HepG2 (cell line): ENCODE data around the gene ACVR1B. TPM values are rescaled to one million over a fixed set of nuclear protein-coding genes. Genes with fewer than 3 reads are reported as not detected.

Experiments used
- ATAC-seq: fragments of 200-7000 bp; cut with Tn5 transposase; 3 replicates; pipeline ENCODE4 v1.9.1; 2020; ENCODE audit warnings: mild to moderate bottlenecking, moderate library complexity
- BruUV-seq: library from RNA; stranded (reverse); fragments of 400-500 nt; replicated peaks from 2 replicates; lab custom pipeline; 2021; lab: Mats Ljungman, UMichigan
- CTCF ChIA-PET: fragments of 300-600 bp; formaldehyde crosslinking; extraction: SDS; loops from one replicate; lab custom pipeline; 2021; ENCODE audit warnings: low total read pairs, inconsistent platforms, low intra/inter-chr PET ratio; lab: Yijun Ruan, JAX
- POLR2A ChIA-PET: fragments of 350-600 bp; sonication (Branson Sonifier 250); formaldehyde crosslinking; loops from one replicate; lab custom pipeline; 2020; ENCODE audit warnings: antibody characterized with exemption, inconsistent platforms; lab: Yijun Ruan, JAX
- DNase-seq: peaks from one replicate; pipeline ENCODE4 v3.0.0-alpha.2; 2015; ENCODE audit warnings: low spot score
- FAIRE-seq: peaks from 3 replicates; lab custom pipeline; 2011; peaks lifted over from hg19 to GRCh38; lab: Jason Lieb, UNC
- H2AFZ ChIP-seq: one replicate; pipeline ENCODE4 v1.6.1; 2011; ENCODE audit warnings: low read length, inconsistent platforms
- H3K27ac ChIP-seq: fragments of 300-600 bp; 3 replicates; pipeline ENCODE4 v1.8.0; 2011; ENCODE audit warnings: mixed run types, mild to moderate bottlenecking, mixed read lengths, low read length, inconsistent platforms; ENCODE audit not compliant: insufficient read depth; ENCODE audit errors: extremely low read length
- H3K27me3 ChIP-seq, 2 experiments: fragments of 200-600 bp in 1 of 2; 2 replicates in 1 of 2; 3 replicates in 1 of 2; pipeline versions ENCODE4 v1.6.0 to v1.8.0; 2011; ENCODE audit warnings: low read length in 2 of 2, mild to moderate bottlenecking in 2 of 2, moderate library complexity in 2 of 2, inconsistent platforms in 1 of 2; ENCODE audit not compliant: insufficient read depth in 2 of 2, control insufficient read depth in 1 of 2
- H3K36me3 ChIP-seq, 2 experiments: fragments of 200-600 bp in 1 of 2; replicated peaks in 1 of 2; 2 replicates in 1 of 2; 3 replicates in 1 of 2; pipeline versions ENCODE4 v1.5.1 to v1.8.0; 2011; ENCODE audit warnings: low read length in 2 of 2, inconsistent platforms in 1 of 2; ENCODE audit not compliant: insufficient read depth in 2 of 2, control insufficient read depth in 1 of 2
- H3K4me1 ChIP-seq: 2 replicates; pipeline ENCODE4 v1.5.1; 2012; ENCODE audit warnings: low read length, inconsistent platforms; ENCODE audit not compliant: insufficient read depth
- H3K4me2 ChIP-seq: 2 replicates; pipeline ENCODE4 v1.6.0; 2011; ENCODE audit warnings: low read depth, low read length, inconsistent platforms
- H3K4me3 ChIP-seq, 3 experiments: fragments of 200-600 bp in 1 of 3; sonication (generic), shearing (Covaris generic) in 1 of 3; replicated peaks in 1 of 3; 2 replicates each; pipeline ENCODE4 v1.5.1; 2011 to 2016; ENCODE audit warnings: low read length in 3 of 3, inconsistent platforms in 2 of 3, low read depth in 2 of 3, mild to moderate bottlenecking in 2 of 3, control low read depth in 1 of 3, mixed read lengths in 1 of 3; ENCODE audit not compliant: insufficient read depth in 1 of 3
- H3K79me2 ChIP-seq: one replicate; pipeline ENCODE4 v1.6.1; 2011; ENCODE audit warnings: low read length, inconsistent platforms; ENCODE audit not compliant: insufficient read depth
- H3K9ac ChIP-seq: 2 replicates; pipeline ENCODE4 v1.6.0; 2011; ENCODE audit warnings: mild to moderate bottlenecking, low read depth, low read length, inconsistent platforms; ENCODE audit not compliant: insufficient read depth
- H3K9me3 ChIP-seq: 2 replicates; pipeline ENCODE4 v1.5.1; 2012; ENCODE audit warnings: mild to moderate bottlenecking, low read length
- H4K20me1 ChIP-seq: 2 replicates; pipeline ENCODE4 v1.6.0; 2011; ENCODE audit warnings: inconsistent platforms, mild to moderate bottlenecking, low read length, moderate library complexity; ENCODE audit not compliant: insufficient read depth
- DBP ChIP-seq: sonication (generic); formaldehyde crosslinking; IDR thresholded peaks from 2 replicates; pipeline ENCODE4 v1.4.0; 2020; ENCODE audit warnings: missing genetic modification reagents; ENCODE audit errors: not compliant biosample characterization
- HNF1B ChIP-seq: sonication (generic); formaldehyde crosslinking; IDR thresholded peaks from 2 replicates; pipeline ENCODE4 v1.5.1; 2020; ENCODE audit warnings: mild to moderate bottlenecking, moderate library complexity, missing genetic modification reagents
- PATZ1 ChIP-seq: sonication (generic); formaldehyde crosslinking; IDR thresholded peaks from 2 replicates; pipeline ENCODE4 v1.4.0; 2020; ENCODE audit warnings: missing genetic modification reagents
- U2AF2 ChIP-seq: fragments of 200-400 bp; formaldehyde crosslinking; IDR thresholded peaks from 2 replicates; pipeline ENCODE4 v1.6.1; 2017; ENCODE audit warnings: low read depth, mild to moderate bottlenecking, low read length
- WIZ ChIP-seq: sonication (generic); formaldehyde crosslinking; IDR thresholded peaks from 2 replicates; pipeline ENCODE4 v1.5.1; 2020; ENCODE audit warnings: mild to moderate bottlenecking, missing genetic modification reagents
- ZFP62 ChIP-seq: sonication (generic); formaldehyde crosslinking; IDR thresholded peaks from 2 replicates; pipeline ENCODE4 v1.4.0; 2020; ENCODE audit warnings: missing genetic modification reagents
- ZNF124 ChIP-seq: sonication (generic); formaldehyde crosslinking; IDR thresholded peaks from 2 replicates; pipeline ENCODE4 v1.4.0; 2020; ENCODE audit warnings: missing genetic modification reagents
- ZNF281 ChIP-seq: sonication (generic); formaldehyde crosslinking; IDR thresholded peaks from 2 replicates; pipeline ENCODE4 v1.4.0; 2020; ENCODE audit warnings: missing genetic modification reagents, borderline replicate concordance
- ZNF414 ChIP-seq: sonication (generic); formaldehyde crosslinking; IDR thresholded peaks from 2 replicates; pipeline ENCODE4 v1.5.0; 2020; ENCODE audit warnings: missing genetic modification reagents
- ZNF770 ChIP-seq: sonication (generic); formaldehyde crosslinking; IDR thresholded peaks from 2 replicates; pipeline ENCODE4 v1.5.0; 2020; ENCODE audit warnings: mild to moderate bottlenecking, missing genetic modification reagents
- ZSCAN25 ChIP-seq: sonication (generic); formaldehyde crosslinking; IDR thresholded peaks from 2 replicates; pipeline ENCODE4 v1.8.0; 2022; ENCODE audit warnings: mild to moderate bottlenecking, missing genetic modification reagents
- WGBS: methylation state at CpG from one replicate; pipeline ENCODE4 v1.1.6; 2017; ENCODE audit warnings: low lambda C conversion rate; 5-methylcytosine and 5-hydroxymethylcytosine counted together
- in situ Hi-C: cut with HindIII; loops from 2 replicates; pipeline ENCODE4 v1.10.0; 2017; ENCODE audit warnings: low pct_unique_long_range_greater_than_20kb; ENCODE audit not compliant: extremely low pct_ligation_motif_present
- intact Hi-C: fragments of 100-400 bp; cut with micrococcal nuclease; formaldehyde crosslinking; loops from one replicate; pipeline ENCODE4 v1.10.0; 2022; ENCODE audit not compliant: unreplicated experiment
- polyA plus RNA-seq, 8 experiments: library from polyadenylated mRNA; depleted of rRNA in 3 of 8; stranded (reverse) in 7 of 8; unstranded in 1 of 8; fragments of >200 nt; fragmentation: Illumina TruSeq in 4 of 8; extraction: Trizol in 4 of 8; gene quantifications; 2 replicates each; pipeline versions ENCODE4 v1.2.1 to v1.2.3, GENCODE V29; 2011 to 2016; ENCODE audit warnings: low read depth in 4 of 8, missing spikeins in 1 of 8, mixed read lengths in 1 of 8; ENCODE audit not compliant: insufficient read depth in 1 of 8
- total RNA-seq, 5 experiments: library from RNA; depleted of rRNA; stranded (reverse); fragments of >200 nt; fragmentation: Illumina TruSeq; extraction: Trizol; gene quantifications; 2 replicates each; pipeline ENCODE4 v1.2.3, GENCODE V29; 2016; ENCODE audit warnings: low read depth in 1 of 5

The ACVR1B gene
- total and polyA plus RNA-seq, 2 of the 13 experiments (the other 11 are each of a cell fraction or from before 2014, with no cell fraction given) = 8.9 to 12.1 TPM

- peaks cover 4 to 48% of the 10 kb centered on the region in 2 experiments; a peak in 4 of 5 replicates for H3K27me3 ChIP-seq
- no peaks in the 10 kb centered on the region for H3K9me3 ChIP-seq
- in situ Hi-C loops = no loop called here
- H3K36me3 ChIP-seq = no peaks in the 10 kb centered on the region
- CTCF ChIA-PET = no interaction called here
- no peak overlapping the region for H3K4me3 ChIP-seq
- POLR2A ChIA-PET = no interaction called here
- no peak overlapping the region for H3K27ac ChIP-seq
- ATAC-seq (peak; percentile 46; the same call in 2 of the 3 replicates), FAIRE-seq (no peak), DNase-seq (no peak)
- WGBS = 20% methylated on average over 8 of the region's 8 CpGs
- no peak for TF ChIP-seq WIZ (CRISPR knock-in tag)
- no peak for TF ChIP-seq ZNF281 (CRISPR knock-in tag)
- TF ChIP-seq ZNF124 = no peak
- TF ChIP-seq PATZ1 (CRISPR knock-in tag) = peak; percentile 79
- TF ChIP-seq ZSCAN25 = 0 out of 2 replicates have a peak, but pooled peaks have one; percentile 17
- TF ChIP-seq ZNF414 = no peak
- TF ChIP-seq ZFP62 (CRISPR knock-in tag) = no peak
- TF ChIP-seq U2AF2 = no peak
- TF ChIP-seq DBP = no peak
- peak; percentile 41; the same call in 1 of the 2 replicates for TF ChIP-seq ZNF770
- no peak for TF ChIP-seq HNF1B
- BruUV-seq = no TSS peak
- H2AFZ ChIP-seq = no peak overlapping the region
- no peak overlapping the region for H3K4me2 ChIP-seq
- intact Hi-C loops = no loop called here
- H4K20me1 ChIP-seq = no peaks in the 10 kb centered on the region
- H3K9ac ChIP-seq = no peak overlapping the region
- H3K79me2 ChIP-seq = no peaks in the 10 kb centered on the region
- 0 out of 2 replicates have a peak, but pooled peaks cover 9% of the 10 kb centered on the region for H3K4me1 ChIP-seq
Observed at GRCh38 chr12:51911788-51912711, 39.4 kb upstream of the ACVR1B start.
